ENCODE measurements around the gene NXPH3. TPM values are rescaled to one million over a fixed set of nuclear protein-coding genes. Genes with fewer than 3 reads are reported as not detected.
A peak's percentile ranks its signal among the peaks of the same experiment; 100 is the strongest.

Gene NXPH3
- total RNA-seq, 2 donors from 2014 or later, result 0.42 to 2.1 TPM

- peak; percentile 72 for DNase-seq
- Histone ChIP-seq H3K27ac (no peak overlapping the region), H3K27me3 (no peaks in the 10 kb centered on the region), H3K9ac (ENCODE audit: low read depth in 2 of 2, low read length in 2 of 2) (no peak overlapping the region), H3K4me3 (no peak overlapping the region), H3K9me3 (no peaks in the 10 kb centered on the region), H3K4me1 (no peaks in the 10 kb centered on the region), H3K36me3 (no peaks in the 10 kb centered on the region)
- intact Hi-C loops (cut with DNase I), result loop anchor here (2.0 to 10.0 kb wide), 4 partner anchors 60 to 242 kb away; no protein-coding TSS in a partner anchor
- TF ChIP-seq CTCF (IDR thresholded peaks at IDR 0.05), result peak; percentile 99
Observed at GRCh38 chr17:49556223-49556943, 19.3 kb upstream of the NXPH3 start.

GRCh38 chr17:49557312-49558024 lies 18.2 kb upstream of the NXPH3 start:
- no peaks in the 10 kb centered on the region for H3K4me1 ChIP-seq
- H3K4me3 ChIP-seq, result no peak overlapping the region
- intact Hi-C loops (cut with DNase I), result loop anchor here (2.0 to 10.0 kb wide), 4 partner anchors 61 to 243 kb away; no protein-coding TSS in a partner anchor
- TF ChIP-seq CTCF (IDR thresholded peaks at IDR 0.05), result peak; percentile 43
- no peak overlapping the region for H3K9ac ChIP-seq (ENCODE audit: low read depth in 2 of 2, low read length in 2 of 2)
- H3K36me3 ChIP-seq, result no peaks in the 10 kb centered on the region
- H3K27ac ChIP-seq, result no peak overlapping the region
- H3K27me3 ChIP-seq, result no peaks in the 10 kb centered on the region
- DNase-seq, result no peak
- no peaks in the 10 kb centered on the region for H3K9me3 ChIP-seq

GRCh38 chr17:49564638-49565037 lies 11.0 kb upstream of the NXPH3 start:
- TF ChIP-seq CTCF (IDR thresholded peaks at IDR 0.05), result no peak
- Histone ChIP-seq H3K36me3 (no peaks in the 10 kb centered on the region), H3K9ac (ENCODE audit: low read depth in 2 of 2, low read length in 2 of 2) (no peak overlapping the region), H3K27me3 (no peaks in the 10 kb centered on the region), H3K4me3 (no peak overlapping the region), H3K27ac (no peak overlapping the region), H3K9me3 (no peaks in the 10 kb centered on the region), H3K4me1 (peaks cover 2% of the 10 kb centered on the region)
- intact Hi-C loops (cut with DNase I), result loop anchor here (5.0 kb wide), 1 partner anchor 433 kb away; the partner anchor contains the start of gene DLX3
- DNase-seq, result no peak

- Histone ChIP-seq H3K36me3 (no peaks in the 10 kb centered on the region), H3K9me3 (no peaks in the 10 kb centered on the region), H3K9ac (ENCODE audit: low read depth in 2 of 2, low read length in 2 of 2) (no peak overlapping the region), H3K27me3 (no peaks in the 10 kb centered on the region), H3K4me3 (no peak overlapping the region), H3K27ac (no peak overlapping the region), H3K4me1 (peaks cover 3% of the 10 kb centered on the region)
- TF ChIP-seq CTCF (IDR thresholded peaks at IDR 0.05), result no peak
- intact Hi-C loops (cut with DNase I), result loop anchor here (5.0 kb wide), 1 partner anchor 431 kb away; the partner anchor contains the start of gene DLX3
- DNase-seq, result no peak
Observed at GRCh38 chr17:49565948-49566491, 9.7 kb upstream of the NXPH3 start.

GRCh38 chr17:49566668-49567071 lies 9.0 kb upstream of the NXPH3 start:
- Histone ChIP-seq H3K4me1 (peaks cover 3% of the 10 kb centered on the region), H3K9ac (ENCODE audit: low read depth in 2 of 2, low read length in 2 of 2) (no peak overlapping the region), H3K9me3 (no peaks in the 10 kb centered on the region), H3K27me3 (no peaks in the 10 kb centered on the region), H3K4me3 (no peak overlapping the region), H3K36me3 (no peaks in the 10 kb centered on the region), H3K27ac (no peak overlapping the region)
- no peak for TF ChIP-seq CTCF (IDR thresholded peaks at IDR 0.05)
- DNase-seq, result no peak
- intact Hi-C loops (cut with DNase I), result loop anchor here (5.0 kb wide), 1 partner anchor 431 kb away; the partner anchor contains the start of gene DLX3

Measured in colonic mucosa (tissue), 4 donors.